ENCODE data around the gene PTGDR2.

Gene PTGDR2

DNA sequence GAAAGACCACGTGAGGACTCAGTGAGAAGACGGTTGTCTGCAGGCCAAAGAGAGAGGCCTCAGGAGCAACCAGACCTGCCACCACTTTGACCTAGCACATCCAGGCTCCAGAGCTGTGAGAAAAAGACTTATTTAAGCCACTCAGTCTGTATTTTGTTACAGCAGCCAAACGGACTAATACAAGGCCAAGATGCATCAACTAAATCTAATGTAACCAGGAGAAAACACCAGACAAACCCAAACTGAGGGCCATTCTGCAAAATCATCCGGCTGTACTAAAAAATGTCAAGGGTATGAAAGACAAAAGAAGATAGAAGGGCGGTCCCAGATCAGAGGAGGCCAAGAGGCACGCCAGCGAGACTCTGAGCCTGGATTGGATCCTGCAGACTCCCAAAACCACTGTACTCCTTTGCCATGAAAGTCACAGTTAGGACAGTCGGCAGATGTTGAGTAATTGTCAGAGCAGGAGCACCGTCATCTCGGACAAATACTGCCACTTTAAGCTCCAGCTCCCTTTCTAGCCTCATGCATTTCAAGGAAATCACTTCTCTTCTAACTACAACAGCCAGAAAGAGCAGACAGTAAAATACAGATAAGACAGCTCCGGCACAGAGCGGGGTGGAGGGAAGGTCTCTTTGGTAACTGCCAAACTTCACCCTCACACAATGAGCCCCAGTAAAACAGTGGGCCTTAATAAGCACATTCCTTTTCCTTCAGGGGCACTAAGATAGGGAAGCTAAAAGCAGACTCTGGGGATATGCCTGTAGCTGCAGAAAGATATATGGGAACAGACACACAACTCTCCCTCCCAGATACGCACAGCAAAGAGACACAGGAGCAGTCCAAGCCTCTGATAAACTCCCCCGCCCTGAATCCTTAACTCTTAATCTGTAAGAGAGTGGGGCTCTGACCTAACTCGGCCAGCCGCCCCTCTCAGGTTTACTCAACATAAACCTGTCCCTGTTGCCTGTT is 8.1 kb upstream of the PTGDR2 start:
- no peaks in the 10 kb centered on the region for H3K36me3 ChIP-seq (ENCODE audit: control insufficient read depth, insufficient read depth, low read length)
- no peaks in the 10 kb centered on the region for H3K9me3 ChIP-seq (ENCODE audit: control insufficient read depth, insufficient read depth, low read length)
- H3K9ac ChIP-seq (ENCODE audit: low read depth, low read length), result no peak overlapping the region
- no peak overlapping the region for H3K4me3 ChIP-seq (ENCODE audit: low read depth, low read length)
- no peaks in the 10 kb centered on the region for H3K4me1 ChIP-seq (ENCODE audit: control insufficient read depth, insufficient read depth, low read length)
- no peaks in the 10 kb centered on the region for H3K27me3 ChIP-seq (ENCODE audit: control insufficient read depth, insufficient read depth, low read length)

- H3K36me3 ChIP-seq (ENCODE audit: control insufficient read depth, insufficient read depth, low read length), result no peaks in the 10 kb centered on the region
- H3K4me1 ChIP-seq (ENCODE audit: control insufficient read depth, insufficient read depth, low read length), result no peaks in the 10 kb centered on the region
- H3K27me3 ChIP-seq (ENCODE audit: control insufficient read depth, insufficient read depth, low read length), result no peaks in the 10 kb centered on the region
- H3K4me3 ChIP-seq (ENCODE audit: low read depth, low read length), result no peak overlapping the region
- H3K9me3 ChIP-seq (ENCODE audit: control insufficient read depth, insufficient read depth, low read length), result no peaks in the 10 kb centered on the region
- H3K9ac ChIP-seq (ENCODE audit: low read depth, low read length), result no peak overlapping the region
Measured at GRCh38 chr11:60862171-60862570, 6.4 kb upstream of the PTGDR2 start.

DNA sequence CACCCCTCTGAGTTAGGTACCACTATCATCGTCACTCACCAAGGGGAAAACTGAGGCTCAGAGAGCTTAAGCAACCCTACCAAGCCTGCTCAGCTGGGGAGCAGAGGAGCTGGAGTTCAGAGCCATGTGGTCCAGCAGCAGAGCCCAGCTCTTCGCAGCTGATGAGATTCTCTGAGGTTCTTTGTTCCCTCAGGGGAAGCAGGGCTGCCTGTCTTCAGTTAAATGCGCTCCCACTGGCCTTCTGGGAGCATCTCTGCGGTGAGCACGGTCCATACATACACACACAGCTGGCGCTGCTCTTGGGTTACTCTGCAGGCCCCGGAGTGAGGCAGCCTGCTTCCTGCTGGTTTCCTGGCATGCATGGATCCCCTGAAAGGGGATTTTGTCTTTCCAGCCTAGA is 5.2 kb upstream of the PTGDR2 start:
- Histone ChIP-seq H3K9ac (ENCODE audit: low read depth, low read length) (no peak overlapping the region), H3K4me1 (ENCODE audit: control insufficient read depth, insufficient read depth, low read length) (no peaks in the 10 kb centered on the region), H3K9me3 (ENCODE audit: control insufficient read depth, insufficient read depth, low read length) (no peaks in the 10 kb centered on the region), H3K27me3 (ENCODE audit: control insufficient read depth, insufficient read depth, low read length) (no peaks in the 10 kb centered on the region), H3K4me3 (ENCODE audit: low read depth, low read length) (no peak overlapping the region), H3K36me3 (ENCODE audit: control insufficient read depth, insufficient read depth, low read length) (no peaks in the 10 kb centered on the region)

GRCh38 chr11:60859616-60860250 is 4.0 kb upstream of the PTGDR2 start:
- peaks cover 6% of the 10 kb centered on the region for H3K27me3 ChIP-seq (ENCODE audit: control insufficient read depth, insufficient read depth, low read length)
- H3K4me3 ChIP-seq (ENCODE audit: low read depth, low read length), result no peak overlapping the region
- H3K9ac ChIP-seq (ENCODE audit: low read depth, low read length), result no peak overlapping the region
- no peaks in the 10 kb centered on the region for H3K36me3 ChIP-seq (ENCODE audit: control insufficient read depth, insufficient read depth, low read length)
- no peaks in the 10 kb centered on the region for H3K9me3 ChIP-seq (ENCODE audit: control insufficient read depth, insufficient read depth, low read length)
- H3K4me1 ChIP-seq (ENCODE audit: control insufficient read depth, insufficient read depth, low read length), result no peaks in the 10 kb centered on the region

DNA sequence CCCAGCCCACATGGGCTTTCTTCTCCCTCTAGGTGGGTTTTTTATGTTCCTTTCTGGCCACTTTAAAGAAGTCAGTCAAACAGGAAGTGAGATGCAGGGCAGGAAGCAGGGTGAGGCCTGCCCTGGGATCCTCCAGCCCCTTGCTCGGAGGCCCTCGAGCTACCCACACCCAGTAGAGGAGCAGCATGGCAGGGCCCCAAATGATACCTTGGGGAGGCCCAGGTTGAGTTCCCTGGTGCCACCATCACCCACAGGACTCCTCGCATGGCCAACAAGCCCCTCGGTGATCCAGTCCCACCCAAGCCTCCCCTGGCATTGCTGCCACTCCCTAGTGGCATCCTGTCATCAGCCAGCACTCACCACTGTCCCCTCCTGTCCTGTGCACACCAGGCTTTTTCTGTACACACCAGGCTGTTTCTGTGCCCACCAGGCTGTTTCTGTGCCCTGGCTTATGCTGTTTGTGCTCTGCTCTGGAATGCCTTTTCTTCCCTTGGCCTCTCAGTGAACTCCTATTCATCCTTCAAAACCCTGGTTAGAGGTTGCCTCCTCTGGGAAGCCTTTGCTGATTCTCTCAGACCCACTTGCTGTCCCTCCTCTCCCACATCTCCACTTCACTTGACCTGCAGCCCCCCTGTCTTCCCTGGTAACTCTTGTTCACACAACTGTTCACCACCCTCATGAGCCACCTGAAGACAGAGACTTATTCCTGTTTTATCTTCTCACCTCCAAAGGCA is 3.1 kb upstream of the PTGDR2 start:
- no peaks in the 10 kb centered on the region for H3K36me3 ChIP-seq (ENCODE audit: control insufficient read depth, insufficient read depth, low read length)
- peaks cover 15% of the 10 kb centered on the region for H3K27me3 ChIP-seq (ENCODE audit: control insufficient read depth, insufficient read depth, low read length)
- H3K4me3 ChIP-seq (ENCODE audit: low read depth, low read length), result no peak overlapping the region
- no peaks in the 10 kb centered on the region for H3K9me3 ChIP-seq (ENCODE audit: control insufficient read depth, insufficient read depth, low read length)
- H3K4me1 ChIP-seq (ENCODE audit: control insufficient read depth, insufficient read depth, low read length), result no peaks in the 10 kb centered on the region
- no peak overlapping the region for H3K9ac ChIP-seq (ENCODE audit: low read depth, low read length)

GRCh38 chr11:60858236-60858635 is 2.5 kb upstream of the PTGDR2 start:
- no peak overlapping the region for H3K4me3 ChIP-seq (ENCODE audit: low read depth, low read length)
- no peaks in the 10 kb centered on the region for H3K4me1 ChIP-seq (ENCODE audit: control insufficient read depth, insufficient read depth, low read length)

GRCh38 chr11:60857378-60858232 is 1.9 kb upstream of the PTGDR2 start:
- peaks cover 26% of the 10 kb centered on the region for H3K27me3 ChIP-seq (ENCODE audit: control insufficient read depth, insufficient read depth, low read length)
- H3K9me3 ChIP-seq (ENCODE audit: control insufficient read depth, insufficient read depth, low read length), result no peaks in the 10 kb centered on the region
- H3K4me1 ChIP-seq (ENCODE audit: control insufficient read depth, insufficient read depth, low read length), result no peaks in the 10 kb centered on the region
- H3K4me3 ChIP-seq (ENCODE audit: low read depth, low read length), result no peak overlapping the region
- no peaks in the 10 kb centered on the region for H3K36me3 ChIP-seq (ENCODE audit: control insufficient read depth, insufficient read depth, low read length)
- no peak overlapping the region for H3K9ac ChIP-seq (ENCODE audit: low read depth, low read length)

More at GRCh38 chr11:60858236-60858635, 2.5 kb upstream of the PTGDR2 start:
- H3K9me3 ChIP-seq (ENCODE audit: control insufficient read depth, insufficient read depth, low read length), result no peaks in the 10 kb centered on the region
- H3K9ac ChIP-seq (ENCODE audit: low read depth, low read length), result no peak overlapping the region
- H3K27me3 ChIP-seq (ENCODE audit: control insufficient read depth, insufficient read depth, low read length), result peaks cover 21% of the 10 kb centered on the region
- H3K36me3 ChIP-seq (ENCODE audit: control insufficient read depth, insufficient read depth, low read length), result no peaks in the 10 kb centered on the region

DNA sequence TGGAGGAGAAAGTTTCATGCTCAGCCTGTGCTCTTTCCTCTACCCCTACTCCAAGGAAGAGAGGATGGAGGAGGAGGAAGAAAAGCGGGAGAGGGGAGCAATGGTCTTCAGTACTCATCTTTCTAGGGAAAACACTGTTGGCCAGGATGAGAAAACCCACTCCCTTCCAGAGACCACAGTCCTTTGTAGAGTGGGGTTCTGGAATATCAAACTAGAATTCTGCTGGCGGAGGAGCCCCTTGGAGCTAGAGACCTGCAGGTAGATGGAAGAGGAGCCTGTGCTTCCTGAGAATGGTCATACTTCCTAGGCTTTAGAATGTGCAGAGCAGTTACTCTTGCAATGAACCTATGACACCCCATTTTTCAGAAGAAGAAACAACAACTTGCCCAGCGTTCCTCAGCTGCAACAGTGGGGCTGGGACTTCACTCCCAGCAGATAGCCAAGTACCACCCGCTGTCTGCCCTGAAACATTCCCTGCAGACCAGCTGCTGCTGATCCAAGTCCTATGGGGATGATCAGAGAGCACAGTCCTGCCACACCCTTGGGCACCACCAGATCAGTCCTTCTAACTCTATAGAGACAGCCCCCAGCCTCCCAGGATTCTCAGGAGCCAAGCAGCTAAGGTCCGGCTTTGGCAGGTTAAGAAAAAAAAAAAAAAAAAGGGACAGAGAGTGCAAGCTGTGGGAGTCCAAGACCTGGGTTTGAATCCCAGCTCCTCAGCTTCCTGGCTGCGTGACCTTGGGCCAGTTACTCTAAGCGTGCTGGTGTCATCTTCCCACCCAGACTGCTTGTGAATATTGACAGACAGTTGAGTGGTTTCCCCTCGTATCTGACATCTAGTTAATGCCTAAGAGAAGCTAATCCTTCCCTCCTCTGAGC is 664 bp downstream of the PTGDR2 start:
- Histone ChIP-seq H3K9me3 (ENCODE audit: control insufficient read depth, insufficient read depth, low read length) (no peaks in the 10 kb centered on the region), H3K36me3 (ENCODE audit: control insufficient read depth, insufficient read depth, low read length) (peaks cover 10% of the 10 kb centered on the region), H3K27me3 (ENCODE audit: control insufficient read depth, insufficient read depth, low read length) (peaks cover 31% of the 10 kb centered on the region), H3K4me1 (ENCODE audit: control insufficient read depth, insufficient read depth, low read length) (peaks cover 5% of the 10 kb centered on the region), H3K9ac (ENCODE audit: low read depth, low read length) (no peak overlapping the region), H3K4me3 (ENCODE audit: low read depth, low read length) (no peak overlapping the region)

DNA sequence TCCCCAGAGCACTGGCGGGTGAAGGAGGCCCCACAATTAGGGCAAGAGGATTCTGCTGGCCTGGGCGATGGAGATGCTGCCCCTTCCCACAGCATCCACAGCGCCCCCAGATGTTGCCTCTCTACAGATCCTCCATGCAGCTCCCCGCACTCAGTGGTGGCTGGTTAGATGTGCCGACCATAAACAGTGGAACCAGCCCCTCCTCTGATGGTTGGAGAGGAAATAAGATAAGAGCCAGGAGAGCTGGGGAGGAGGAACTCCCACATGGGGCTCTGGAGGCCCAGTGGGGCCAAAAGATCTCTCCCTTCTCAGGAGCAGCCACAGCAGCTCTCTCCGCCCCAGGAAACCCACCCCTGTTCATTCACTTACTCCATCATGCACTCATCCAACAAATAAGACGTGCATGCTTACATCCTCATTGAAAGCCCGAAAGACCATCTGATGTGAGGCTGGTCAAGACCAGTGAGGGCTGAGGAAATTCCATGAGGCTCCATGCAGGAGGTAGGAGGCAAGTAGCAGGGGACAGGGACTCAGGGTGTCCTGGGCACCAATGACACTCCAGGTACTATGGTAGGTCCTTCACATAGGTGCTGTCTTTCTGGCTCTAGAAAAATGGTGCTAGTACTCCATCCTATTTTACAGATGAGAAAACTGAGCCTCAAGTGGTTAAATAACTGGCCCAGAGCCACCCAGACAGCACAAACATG is 1.5 kb downstream of the PTGDR2 start:
- Histone ChIP-seq H3K36me3 (ENCODE audit: control insufficient read depth, insufficient read depth, low read length) (peaks cover 18% of the 10 kb centered on the region), H3K9ac (ENCODE audit: low read depth, low read length) (no peak overlapping the region), H3K9me3 (ENCODE audit: control insufficient read depth, insufficient read depth, low read length) (no peaks in the 10 kb centered on the region), H3K4me1 (ENCODE audit: control insufficient read depth, insufficient read depth, low read length) (peaks cover 5% of the 10 kb centered on the region), H3K4me3 (ENCODE audit: low read depth, low read length) (no peak overlapping the region), H3K27me3 (ENCODE audit: control insufficient read depth, insufficient read depth, low read length) (peaks cover 31% of the 10 kb centered on the region)

Measured in iPS-15b (cell line).